Smooth muscle cell (in vitro differentiated cells): ENCODE data around the gene PKD1L1. TPM values are rescaled to one million over a fixed set of nuclear protein-coding genes. Genes with fewer than 3 reads are reported as not detected.

Source experiments
- DNase-seq: peaks from one replicate; lab custom pipeline; 2025; ENCODE audit not compliant: unreplicated experiment; lab: John Stamatoyannopoulos, UW
- H2AFZ ChIP-seq: fragments of 200-600 bp; sonication (generic); 2 replicates; pipeline ENCODE4 v1.6.0; 2016; ENCODE audit warnings: antibody characterized with exemption, low read depth, mild to moderate bottlenecking
- H3F3A ChIP-seq: fragments of 200-600 bp; sonication (generic); 2 replicates; pipeline ENCODE4 v1.6.0; 2017; ENCODE audit warnings: antibody characterized with exemption, low read depth
- H3K27ac ChIP-seq: fragments of 200-600 bp; sonication (generic); 2 replicates; pipeline ENCODE4 v1.5.1; 2016; ENCODE audit warnings: low read depth, mild to moderate bottlenecking
- H3K27me3 ChIP-seq: fragments of 200-600 bp; sonication (generic); 2 replicates; pipeline ENCODE4 v1.6.1; 2016; ENCODE audit warnings: low read depth, mild to moderate bottlenecking
- H3K36me3 ChIP-seq: fragments of 200-600 bp; sonication (generic); 2 replicates; pipeline ENCODE4 v1.5.1; 2016; ENCODE audit warnings: low read depth
- H3K4me1 ChIP-seq: fragments of 200-600 bp; sonication (generic); 2 replicates; pipeline ENCODE4 v1.5.1; 2016; ENCODE audit warnings: low read depth
- H3K4me2 ChIP-seq: fragments of 200-600 bp; sonication (generic); 2 replicates; pipeline ENCODE4 v1.6.0; 2016; ENCODE audit warnings: mild to moderate bottlenecking
- H3K4me3 ChIP-seq: fragments of 200-600 bp; sonication (generic); 2 replicates; pipeline ENCODE4 v1.5.1; 2016; ENCODE audit warnings: mild to moderate bottlenecking
- H3K79me2 ChIP-seq: fragments of 200-600 bp; sonication (generic); 2 replicates; pipeline ENCODE4 v1.6.0; 2016; ENCODE audit warnings: low read depth, mild to moderate bottlenecking
- H3K9ac ChIP-seq: fragments of 200-600 bp; sonication (generic); 2 replicates; pipeline ENCODE4 v1.6.0; 2016; ENCODE audit warnings: low read depth
- H3K9me3 ChIP-seq: fragments of 200-600 bp; sonication (generic); replicated peaks from 2 replicates; pipeline ENCODE4 v1.5.1; 2016; ENCODE audit warnings: low read depth
- H4K20me1 ChIP-seq: fragments of 200-600 bp; sonication (generic); 2 replicates; pipeline ENCODE4 v1.6.0; 2016; ENCODE audit warnings: low read depth
- CTCF ChIP-seq: fragments of 200-600 bp; sonication (generic); IDR thresholded peaks from 2 replicates; pipeline ENCODE4 v1.5.1; 2017; ENCODE audit warnings: borderline replicate concordance, mild to moderate bottlenecking, antibody characterized with exemption; ENCODE audit not compliant: insufficient read depth, poor library complexity, severe bottlenecking
- WGBS: methylation state at CpG from one replicate; pipeline ENCODE4 v1.1.7; 2016; ENCODE audit warnings: low lambda C conversion rate; 5-methylcytosine and 5-hydroxymethylcytosine counted together
- polyA plus RNA-seq: library from polyadenylated mRNA; unstranded; fragments of >200 nt; fragmentation: Nextera tagmentation; extraction: Ambion mirVana; gene quantifications from 2 replicates; pipeline ENCODE4 v1.2.1, GENCODE V29; 2016
- total RNA-seq: library from RNA; depleted of rRNA; stranded (reverse); fragments of >200 nt; gene quantifications from 2 replicates; pipeline ENCODE4 v1.2.3, GENCODE V29; 2014

PKD1L1 gene
- total and polyA plus RNA-seq, 2 experiments from 2014 or later: 0.04 to 0.06 TPM

DNA sequence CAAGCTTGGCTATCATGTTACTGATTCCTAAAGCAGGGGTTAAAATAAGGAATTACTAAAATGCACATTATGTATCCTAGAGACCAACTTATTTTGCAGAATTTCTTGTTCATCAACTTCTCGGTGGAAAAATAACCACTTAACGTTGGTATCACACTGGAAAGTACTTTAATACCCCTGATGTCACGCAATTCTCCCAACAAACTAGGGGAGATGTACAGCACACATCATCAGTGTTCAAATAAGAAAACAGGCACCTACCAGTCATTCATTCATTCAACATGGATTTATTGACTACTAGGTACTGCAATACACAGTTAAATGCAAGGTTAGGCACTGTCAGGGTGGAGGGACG lies 30.5 kb upstream of the PKD1L1 start:
- H3K4me1 ChIP-seq: peaks cover 8% of the 10 kb centered on the region
- no peaks in the 10 kb centered on the region for H3K9me3 ChIP-seq
- peaks cover 14% of the 10 kb centered on the region for H3K36me3 ChIP-seq
- peak overlapping the region; percentile 100 for H3K4me2 ChIP-seq
- no peaks in the 10 kb centered on the region for H3K27me3 ChIP-seq
- no peaks in the 10 kb centered on the region for H4K20me1 ChIP-seq
- H2AFZ ChIP-seq: peak overlapping the region; percentile 56
- H3K9ac ChIP-seq: peak overlapping the region; percentile 88
- peak overlapping the region; percentile 85 for H3K4me3 ChIP-seq
- no peak for TF ChIP-seq CTCF
- WGBS: 25% methylated on average over 4 of the region's 4 CpGs
- H3K27ac ChIP-seq: peak overlapping the region; percentile 67
- peaks cover 10% of the 10 kb centered on the region for H3F3A ChIP-seq
- H3K79me2 ChIP-seq: peaks cover 9% of the 10 kb centered on the region
- no peak for DNase-seq

GRCh38 chr7:47973739-47974138 lies 25.5 kb upstream of the PKD1L1 start:
- Histone ChIP-seq H3K27ac (no peak overlapping the region), H2AFZ (no peak overlapping the region), H3K9me3 (no peaks in the 10 kb centered on the region), H3F3A (no peaks in the 10 kb centered on the region), H3K4me1 (peaks cover 6% of the 10 kb centered on the region), H4K20me1 (no peaks in the 10 kb centered on the region), H3K4me2 (no peak overlapping the region), H3K4me3 (no peak overlapping the region), H3K36me3 (peaks cover 22% of the 10 kb centered on the region), H3K27me3 (no peaks in the 10 kb centered on the region), H3K79me2 (peaks cover 9% of the 10 kb centered on the region), H3K9ac (no peak overlapping the region)
- no peak for TF ChIP-seq CTCF
- 95% methylated on average over 1 of the region's 1 CpG for WGBS
- DNase-seq: no peak

DNA sequence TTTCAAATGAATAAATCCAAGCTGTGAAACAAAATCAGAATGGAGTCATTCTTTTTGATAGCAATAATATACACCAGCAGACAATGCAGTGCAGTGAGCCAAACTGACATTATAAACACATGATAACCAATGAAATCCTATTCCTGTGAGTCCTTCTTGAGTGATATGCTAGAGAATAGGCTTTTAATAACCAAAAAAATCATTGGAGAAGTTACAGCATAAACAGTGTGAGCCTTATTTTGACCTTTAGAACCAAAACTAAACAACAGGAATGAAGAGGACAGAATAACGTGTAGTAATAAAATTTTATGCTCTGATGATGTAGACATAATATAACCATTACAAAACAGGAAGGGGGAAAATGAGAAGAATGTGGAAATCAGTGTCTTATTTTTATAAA lies 22.5 kb upstream of the PKD1L1 start:
- Histone ChIP-seq H3K4me2 (no peak overlapping the region), H3K27me3 (no peaks in the 10 kb centered on the region), H3K9me3 (no peaks in the 10 kb centered on the region), H3K4me3 (no peak overlapping the region), H3K36me3 (peaks cover 19% of the 10 kb centered on the region), H3K27ac (no peak overlapping the region), H3K9ac (no peak overlapping the region), H3K4me1 (no peaks in the 10 kb centered on the region), H4K20me1 (no peaks in the 10 kb centered on the region), H3K79me2 (no peaks in the 10 kb centered on the region), H2AFZ (no peak overlapping the region), H3F3A (no peaks in the 10 kb centered on the region)
- WGBS: 93% methylated on average over 1 of the region's 1 CpG
- no peak for TF ChIP-seq CTCF
- DNase-seq: no peak
